ENCODE data around the gene TUBB3.

DNA sequence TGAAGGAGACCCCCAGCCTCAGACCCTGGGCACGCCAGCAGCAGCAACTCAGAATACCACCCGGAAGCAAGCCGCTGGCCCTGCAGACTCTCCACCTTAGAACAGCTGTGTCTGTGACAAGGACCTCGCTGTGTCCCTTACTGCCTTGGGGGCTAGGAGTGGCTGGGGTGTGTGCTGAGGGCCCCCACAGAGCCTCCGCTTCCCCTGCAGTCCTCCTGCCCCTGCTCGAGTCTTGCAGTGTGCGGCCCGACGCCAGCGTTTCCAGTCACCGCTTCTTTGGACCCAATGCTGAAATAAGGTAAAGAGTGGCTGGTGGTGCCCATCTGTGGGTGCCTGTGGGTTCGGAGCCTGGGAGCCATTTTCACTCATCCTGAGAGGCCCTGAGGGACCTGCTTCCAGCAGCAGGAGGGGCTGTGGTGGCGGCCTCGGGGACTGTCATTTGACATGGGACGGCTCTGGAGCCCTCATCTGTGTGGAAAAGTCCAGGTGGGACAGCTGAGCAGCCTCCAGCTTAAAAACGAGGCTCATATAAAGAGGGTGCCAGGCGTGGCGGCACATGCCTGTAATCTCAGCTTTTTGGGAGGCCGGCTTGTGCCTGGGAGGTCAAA, 19.1 kb upstream of the TUBB3 start:
- TF ChIP-seq, protein P1, sequence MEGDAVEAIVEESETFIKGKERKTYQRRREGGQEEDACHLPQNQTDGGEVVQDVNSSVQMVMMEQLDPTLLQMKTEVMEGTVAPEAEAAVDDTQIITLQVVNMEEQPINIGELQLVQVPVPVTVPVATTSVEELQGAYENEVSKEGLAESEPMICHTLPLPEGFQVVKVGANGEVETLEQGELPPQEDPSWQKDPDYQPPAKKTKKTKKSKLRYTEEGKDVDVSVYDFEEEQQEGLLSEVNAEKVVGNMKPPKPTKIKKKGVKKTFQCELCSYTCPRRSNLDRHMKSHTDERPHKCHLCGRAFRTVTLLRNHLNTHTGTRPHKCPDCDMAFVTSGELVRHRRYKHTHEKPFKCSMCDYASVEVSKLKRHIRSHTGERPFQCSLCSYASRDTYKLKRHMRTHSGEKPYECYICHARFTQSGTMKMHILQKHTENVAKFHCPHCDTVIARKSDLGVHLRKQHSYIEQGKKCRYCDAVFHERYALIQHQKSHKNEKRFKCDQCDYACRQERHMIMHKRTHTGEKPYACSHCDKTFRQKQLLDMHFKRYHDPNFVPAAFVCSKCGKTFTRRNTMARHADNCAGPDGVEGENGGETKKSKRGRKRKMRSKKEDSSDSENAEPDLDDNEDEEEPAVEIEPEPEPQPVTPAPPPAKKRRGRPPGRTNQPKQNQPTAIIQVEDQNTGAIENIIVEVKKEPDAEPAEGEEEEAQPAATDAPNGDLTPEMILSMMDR (IDR thresholded peaks at IDR 0.05), result no peak
- no peak for TF ChIP-seq POLR2A (IDR thresholded peaks at IDR 0.05)
